HCT116 (cell line): ENCODE results near the gene WNK2.

Source experiments
- CTCF ChIP-seq, 3 experiments: fragments of 200-600 bp in 1 of 3; sonication (generic) in 1 of 3; IDR thresholded peaks in 2 of 3; conservative IDR thresholded peaks in 1 of 3; 2 replicates each; pipeline ENCODE4 v1.5.1; 2012 to 2017; ENCODE audit warnings: low read depth in 2 of 3, low read length in 2 of 3, antibody characterized with exemption in 1 of 3, borderline replicate concordance in 1 of 3, control low read depth in 1 of 3, mild to moderate bottlenecking in 1 of 3, mixed read lengths in 1 of 3, mixed run types in 1 of 3, moderate library complexity in 1 of 3; ENCODE audit not compliant: insufficient read depth in 1 of 3
- EGR1 ChIP-seq: IDR thresholded peaks from 2 replicates; pipeline ENCODE4 v1.6.1; 2012; ENCODE audit warnings: low read depth
- EZH2 ChIP-seq: fragments of 200-600 bp; sonication (generic); IDR thresholded peaks from 2 replicates; pipeline ENCODE4 v1.6.1; 2017; ENCODE audit warnings: antibody characterized with exemption, mixed run types
- FOSL1 ChIP-seq: IDR thresholded peaks from 2 replicates; pipeline ENCODE4 v1.6.1; 2012; ENCODE audit warnings: low read depth
- JUND ChIP-seq: IDR thresholded peaks from 2 replicates; pipeline ENCODE4 v1.6.1; 2012
- MAX ChIP-seq: IDR thresholded peaks from 2 replicates; pipeline ENCODE4 v1.6.1; 2012
- POLR2A ChIP-seq: IDR thresholded peaks from 2 replicates; pipeline ENCODE4 v1.7.0; 2011; ENCODE audit warnings: borderline replicate concordance; ENCODE audit not compliant: insufficient read depth, insufficient read length; ENCODE audit errors: extremely low read depth
- POLR2AphosphoS5 ChIP-seq: IDR thresholded peaks from 2 replicates; pipeline ENCODE4 v1.6.1; 2011; ENCODE audit warnings: mild to moderate bottlenecking, low read depth, low read length, moderate library complexity
- RAD21 ChIP-seq: IDR thresholded peaks from 2 replicates; pipeline ENCODE4 v1.6.1; 2012; ENCODE audit warnings: low read depth, mild to moderate bottlenecking
- REST ChIP-seq: IDR thresholded peaks from 2 replicates; pipeline ENCODE4 v1.6.1; 2012; ENCODE audit warnings: low read depth
- SIN3A ChIP-seq: IDR thresholded peaks from 2 replicates; pipeline ENCODE4 v1.6.1; 2012; ENCODE audit warnings: low read depth
- TCF7L2 ChIP-seq: IDR thresholded peaks from 2 replicates; pipeline ENCODE4 v1.7.0; 2011; ENCODE audit warnings: borderline replicate concordance, inconsistent platforms; ENCODE audit not compliant: insufficient read depth, insufficient read length; ENCODE audit errors: extremely low read depth
- ZBTB33 ChIP-seq: IDR thresholded peaks from 2 replicates; pipeline ENCODE4 v1.6.1; 2011; ENCODE audit warnings: mild to moderate bottlenecking, low read length, moderate library complexity; ENCODE audit not compliant: insufficient replicate concordance; ENCODE audit errors: extremely low read depth

GRCh38 chr9:93169444-93169843 lies 14.5 kb upstream of the WNK2 start:
- TF ChIP-seq FOSL1 (no peak), POLR2AphosphoS5 (no peak), REST (no peak), POLR2A (no peak), CTCF (IDR thresholded peaks at IDR 0.05 in 2 of 3, conservative IDR thresholded peaks at IDR 0.05 in 1 of 3; ENCODE audit: borderline replicate concordance in 1 of 3, insufficient read depth in 1 of 3, low read depth in 2 of 3, low read length in 2 of 3) (no peak), EZH2 (no peak), EGR1 (no peak), MAX (no peak), TCF7L2 (no peak), RAD21 (no peak), SIN3A (no peak), ZBTB33 (no peak), JUND (no peak)
